WTC11 (cell line): Measurements from ENCODE around the gene SAMD8. TPM values are rescaled to one million over a fixed set of nuclear protein-coding genes. Genes with fewer than 3 reads are reported as not detected.

Source experiments
- ATAC-seq: fragments of 200-7000 bp; cut with Tn5 transposase; 2 replicates; pipeline ENCODE4 v1.10.0; 2021; ENCODE audit warnings: mild to moderate bottlenecking, moderate library complexity
- CTCF ChIA-PET: fragments of 300-600 bp; sonication (Branson Sonifier 250); formaldehyde crosslinking; loops from one replicate; lab custom pipeline; 2021; ENCODE audit warnings: antibody characterized with exemption; lab: Charles Lee
- POLR2A ChIA-PET: fragments of 350-600 bp; sonication (Branson Sonifier 250); formaldehyde crosslinking; loops from one replicate; lab custom pipeline; 2021; ENCODE audit warnings: antibody characterized with exemption; lab: Charles Lee
- DNase-seq: peaks from one replicate; pipeline ENCODE4 v3.0.0; 2021; ENCODE audit warnings: low spot score
- H3K27ac Mint-ChIP-seq: 2 replicates; pipeline ENCODE4 v1.8.0; 2021; ENCODE audit warnings: mixed read lengths
- H3K27me3 Mint-ChIP-seq: 2 replicates; pipeline ENCODE4 v1.8.0; 2021; ENCODE audit warnings: low read depth, mild to moderate bottlenecking, moderate library complexity, mixed read lengths
- H3K36me3 Mint-ChIP-seq: 2 replicates; pipeline ENCODE4 v1.8.0; 2021; ENCODE audit warnings: mixed read lengths
- H3K4me1 Mint-ChIP-seq: 2 replicates; pipeline ENCODE4 v1.8.0; 2022; ENCODE audit warnings: mixed read lengths
- H3K4me3 Mint-ChIP-seq: 2 replicates; pipeline ENCODE4 v1.8.0; 2021; ENCODE audit warnings: mild to moderate bottlenecking, moderate library complexity, mixed read lengths
- H3K9me3 Mint-ChIP-seq: 2 replicates; pipeline ENCODE4 v1.8.0; 2021; ENCODE audit warnings: mixed read lengths
- CBFB ChIP-seq: sonication (generic); formaldehyde crosslinking; IDR thresholded peaks from 2 replicates; pipeline ENCODE4 v1.8.1; 2022; ENCODE audit warnings: mild to moderate bottlenecking, low read depth, missing genetic modification reagents
- E2F5 ChIP-seq: sonication (generic); formaldehyde crosslinking; IDR thresholded peaks from 2 replicates; pipeline ENCODE4 v1.8.1; 2022; ENCODE audit warnings: mild to moderate bottlenecking, moderate library complexity, missing genetic modification reagents
- ESRRA ChIP-seq: sonication (generic); formaldehyde crosslinking; IDR thresholded peaks from 2 replicates; pipeline ENCODE4 v1.8.1; 2022; ENCODE audit warnings: mild to moderate bottlenecking, missing genetic modification reagents, borderline replicate concordance
- MLX ChIP-seq: sonication (generic); formaldehyde crosslinking; IDR thresholded peaks from 2 replicates; pipeline ENCODE4 v1.8.1; 2023; ENCODE audit warnings: mild to moderate bottlenecking, missing genetic modification reagents, moderate library complexity
- PRDM15 ChIP-seq: sonication (generic); formaldehyde crosslinking; IDR thresholded peaks from 2 replicates; pipeline ENCODE4 v1.8.0; 2022; ENCODE audit warnings: missing genetic modification reagents
- USF1 ChIP-seq: sonication (generic); formaldehyde crosslinking; IDR thresholded peaks from 2 replicates; pipeline ENCODE4 v1.8.0; 2022; ENCODE audit warnings: mild to moderate bottlenecking, missing genetic modification reagents
- ZNF263 ChIP-seq: sonication (generic); formaldehyde crosslinking; IDR thresholded peaks from 2 replicates; pipeline ENCODE4 v1.8.1; 2022; ENCODE audit warnings: low read depth, mild to moderate bottlenecking, moderate library complexity, missing genetic modification reagents
- ZNF416 ChIP-seq: fragments of 250-450 bp; sonication (Bioruptor Pico); IDR thresholded peaks from 2 replicates; pipeline ENCODE4 v1.9.0; 2021; ENCODE audit warnings: mild to moderate bottlenecking, inconsistent platforms
- ZNF423 ChIP-seq: fragments of 250-450 bp; sonication (Bioruptor Pico); IDR thresholded peaks from 2 replicates; pipeline ENCODE4 v2.1.2; 2022; ENCODE audit warnings: mild to moderate bottlenecking, moderate library complexity
- total RNA-seq: library from RNA; stranded (reverse); gene quantifications from 3 replicates; pipeline ENCODE4 v1.2.3, GENCODE V29; 2021
- TF ChIP-seq, protein P1 (sequence below): sonication (generic); formaldehyde crosslinking; IDR thresholded peaks from 2 replicates; pipeline ENCODE4 v1.8.0; 2022; ENCODE audit warnings: mild to moderate bottlenecking, missing genetic modification reagents
- TF ChIP-seq, protein P2 (sequence below): sonication (generic); formaldehyde crosslinking; IDR thresholded peaks from 2 replicates; pipeline ENCODE4 v1.8.0; 2022; ENCODE audit warnings: mild to moderate bottlenecking, missing genetic modification reagents
- TF ChIP-seq, protein P3 (sequence below): sonication (generic); formaldehyde crosslinking; IDR thresholded peaks from 2 replicates; pipeline ENCODE4 v1.8.1; 2022; ENCODE audit warnings: low read depth, missing genetic modification reagents, borderline replicate concordance
- TF ChIP-seq, protein P4 (sequence below): sonication (generic); formaldehyde crosslinking; IDR thresholded peaks from 2 replicates; pipeline ENCODE4 v1.8.1; 2022; ENCODE audit warnings: missing genetic modification reagents, borderline replicate concordance

The SAMD8 gene
- total RNA-seq, 1 experiment from 2014 or later, result 23.0 TPM

GRCh38 chr10:75159519-75159918, 48.1 kb downstream of the SAMD8 start (continued):
- TF ChIP-seq, protein P1, sequence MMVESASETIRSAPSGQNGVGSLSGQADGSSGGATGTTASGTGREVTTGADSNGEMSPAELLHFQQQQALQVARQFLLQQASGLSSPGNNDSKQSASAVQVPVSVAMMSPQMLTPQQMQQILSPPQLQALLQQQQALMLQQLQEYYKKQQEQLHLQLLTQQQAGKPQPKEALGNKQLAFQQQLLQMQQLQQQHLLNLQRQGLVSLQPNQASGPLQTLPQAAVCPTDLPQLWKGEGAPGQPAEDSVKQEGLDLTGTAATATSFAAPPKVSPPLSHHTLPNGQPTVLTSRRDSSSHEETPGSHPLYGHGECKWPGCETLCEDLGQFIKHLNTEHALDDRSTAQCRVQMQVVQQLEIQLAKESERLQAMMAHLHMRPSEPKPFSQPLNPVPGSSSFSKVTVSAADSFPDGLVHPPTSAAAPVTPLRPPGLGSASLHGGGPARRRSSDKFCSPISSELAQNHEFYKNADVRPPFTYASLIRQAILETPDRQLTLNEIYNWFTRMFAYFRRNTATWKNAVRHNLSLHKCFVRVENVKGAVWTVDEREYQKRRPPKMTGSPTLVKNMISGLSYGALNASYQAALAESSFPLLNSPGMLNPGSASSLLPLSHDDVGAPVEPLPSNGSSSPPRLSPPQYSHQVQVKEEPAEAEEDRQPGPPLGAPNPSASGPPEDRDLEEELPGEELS (CRISPR knock-in tag), result no peak
- TF ChIP-seq MLX (CRISPR knock-in tag), result no peak
- no peak for TF ChIP-seq CBFB (CRISPR knock-in tag)
- TF ChIP-seq ZNF263 (CRISPR knock-in tag), result no peak
- TF ChIP-seq, protein P2, sequence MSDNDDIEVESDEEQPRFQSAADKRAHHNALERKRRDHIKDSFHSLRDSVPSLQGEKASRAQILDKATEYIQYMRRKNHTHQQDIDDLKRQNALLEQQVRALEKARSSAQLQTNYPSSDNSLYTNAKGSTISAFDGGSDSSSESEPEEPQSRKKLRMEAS (CRISPR knock-in tag), result no peak
- TF ChIP-seq PRDM15 (CRISPR knock-in tag), result no peak
- TF ChIP-seq ESRRA (CRISPR knock-in tag), result no peak
- TF ChIP-seq ZNF423, result no peak
- TF ChIP-seq ZNF416 (CRISPR knock-in tag), result no peak

- peaks cover 8% of the 10 kb centered on the region for H3K4me1 Mint-ChIP-seq
- no peak for DNase-seq
- no peak for ATAC-seq
- POLR2A ChIA-PET, result no interaction called here
- H3K4me3 Mint-ChIP-seq, result no peak overlapping the region
- H3K36me3 Mint-ChIP-seq, result peaks cover 20% of the 10 kb centered on the region
- TF ChIP-seq USF1 (CRISPR knock-in tag), result no peak
- TF ChIP-seq, protein P3, sequence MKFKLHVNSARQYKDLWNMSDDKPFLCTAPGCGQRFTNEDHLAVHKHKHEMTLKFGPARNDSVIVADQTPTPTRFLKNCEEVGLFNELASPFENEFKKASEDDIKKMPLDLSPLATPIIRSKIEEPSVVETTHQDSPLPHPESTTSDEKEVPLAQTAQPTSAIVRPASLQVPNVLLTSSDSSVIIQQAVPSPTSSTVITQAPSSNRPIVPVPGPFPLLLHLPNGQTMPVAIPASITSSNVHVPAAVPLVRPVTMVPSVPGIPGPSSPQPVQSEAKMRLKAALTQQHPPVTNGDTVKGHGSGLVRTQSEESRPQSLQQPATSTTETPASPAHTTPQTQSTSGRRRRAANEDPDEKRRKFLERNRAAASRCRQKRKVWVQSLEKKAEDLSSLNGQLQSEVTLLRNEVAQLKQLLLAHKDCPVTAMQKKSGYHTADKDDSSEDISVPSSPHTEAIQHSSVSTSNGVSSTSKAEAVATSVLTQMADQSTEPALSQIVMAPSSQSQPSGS (CRISPR knock-in tag), result no peak
- TF ChIP-seq E2F5, result no peak
- TF ChIP-seq, protein P4, sequence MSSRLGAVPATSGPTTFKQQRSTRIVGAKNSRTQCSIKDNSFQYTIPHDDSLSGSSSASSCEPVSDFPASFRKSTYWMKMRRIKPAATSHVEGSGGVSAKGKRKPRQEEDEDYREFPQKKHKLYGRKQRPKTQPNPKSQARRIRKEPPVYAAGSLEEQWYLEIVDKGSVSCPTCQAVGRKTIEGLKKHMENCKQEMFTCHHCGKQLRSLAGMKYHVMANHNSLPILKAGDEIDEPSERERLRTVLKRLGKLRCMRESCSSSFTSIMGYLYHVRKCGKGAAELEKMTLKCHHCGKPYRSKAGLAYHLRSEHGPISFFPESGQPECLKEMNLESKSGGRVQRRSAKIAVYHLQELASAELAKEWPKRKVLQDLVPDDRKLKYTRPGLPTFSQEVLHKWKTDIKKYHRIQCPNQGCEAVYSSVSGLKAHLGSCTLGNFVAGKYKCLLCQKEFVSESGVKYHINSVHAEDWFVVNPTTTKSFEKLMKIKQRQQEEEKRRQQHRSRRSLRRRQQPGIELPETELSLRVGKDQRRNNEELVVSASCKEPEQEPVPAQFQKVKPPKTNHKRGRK (CRISPR knock-in tag), result no peak
- H3K9me3 Mint-ChIP-seq, result no peaks in the 10 kb centered on the region
- H3K27ac Mint-ChIP-seq, result no peak overlapping the region
- CTCF ChIA-PET, result no interaction called here
- no peaks in the 10 kb centered on the region for H3K27me3 Mint-ChIP-seq
These were observed 54.5 kb downstream of the SAMD8 start for GRCh38 chr10:75165684-75166622.
